HG03354 (cell line): ENCODE measurements around the gene ASB18.

ENCODE experiments used
- ATAC-seq: cut with Tn5 transposase; IDR thresholded peaks from one replicate; pipeline ENCODE4 v1.9.1; 2021; ENCODE audit warnings: mild to moderate bottlenecking; ENCODE audit not compliant: unreplicated experiment, poor library complexity, severe bottlenecking

ASB18 gene

DNA sequence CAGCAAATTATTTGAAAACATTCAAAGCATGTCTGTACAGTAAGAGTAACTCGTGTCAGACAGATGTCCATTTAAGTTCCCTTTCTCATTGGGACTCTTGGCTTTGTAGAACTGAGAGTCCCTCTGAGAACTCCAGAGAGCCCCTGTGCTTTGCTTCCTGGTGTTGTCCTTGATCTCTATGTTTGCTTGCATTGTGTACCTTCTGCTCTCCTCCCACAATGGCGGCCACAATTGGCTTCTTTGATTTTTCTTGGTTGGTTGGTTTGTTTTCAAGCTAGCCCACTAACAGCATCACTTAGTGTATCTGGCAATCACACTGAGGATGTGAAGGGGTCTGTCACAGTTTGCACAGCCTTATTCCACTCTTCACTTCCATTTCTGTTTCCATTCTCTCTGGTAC is 15.1 kb downstream of the ASB18 start:
- no peak for ATAC-seq

DNA sequence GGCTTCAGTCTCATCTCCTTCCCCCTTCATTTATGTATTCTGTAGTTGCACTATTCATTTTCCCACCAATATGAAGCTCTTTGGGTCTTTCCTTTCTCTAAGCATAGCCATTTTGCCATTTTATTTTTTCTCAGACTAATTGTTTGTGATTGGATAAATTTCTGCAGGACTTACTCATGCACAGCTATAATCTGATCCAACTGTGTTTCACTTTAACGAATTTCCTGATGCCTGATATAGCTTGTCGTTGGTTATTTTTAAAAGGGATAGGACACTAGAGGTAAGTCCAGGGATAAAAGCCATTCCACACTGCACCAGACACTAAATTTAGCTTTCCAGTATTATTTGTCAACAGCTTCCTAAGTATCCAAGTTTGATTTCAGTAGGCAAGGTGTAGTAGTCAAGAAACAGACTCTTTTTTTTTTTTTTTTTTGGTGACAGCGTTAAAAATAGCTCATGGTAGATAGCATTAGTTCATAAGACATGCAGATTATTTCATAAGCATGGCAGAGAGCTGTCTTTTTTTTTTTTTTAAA is 17.4 kb downstream of the ASB18 start:
- no peak for ATAC-seq

DNA sequence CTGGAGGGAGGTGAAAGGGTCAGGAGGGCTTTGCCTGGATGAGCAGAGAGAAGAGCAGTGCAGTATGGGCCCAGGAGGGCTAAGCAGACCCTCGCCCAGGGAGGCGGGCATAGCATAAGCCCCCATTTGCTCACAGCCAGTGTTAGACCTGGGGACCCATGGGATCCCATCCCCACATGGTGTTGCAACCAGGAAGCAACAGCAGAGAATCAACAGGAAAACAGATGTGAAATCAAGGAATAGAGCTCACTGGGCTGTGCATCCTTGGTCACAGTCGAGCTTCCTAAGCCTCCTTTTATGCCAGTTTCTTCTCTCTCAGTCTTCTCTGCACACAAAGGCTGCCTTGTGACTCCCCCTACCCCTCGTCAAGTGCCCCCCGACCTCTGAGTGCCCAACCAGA is 19.9 kb downstream of the ASB18 start:
- no peak for ATAC-seq

- no peak for ATAC-seq
Measured at GRCh38 chr2:236242057-236242495, 22.1 kb downstream of the ASB18 start.

DNA sequence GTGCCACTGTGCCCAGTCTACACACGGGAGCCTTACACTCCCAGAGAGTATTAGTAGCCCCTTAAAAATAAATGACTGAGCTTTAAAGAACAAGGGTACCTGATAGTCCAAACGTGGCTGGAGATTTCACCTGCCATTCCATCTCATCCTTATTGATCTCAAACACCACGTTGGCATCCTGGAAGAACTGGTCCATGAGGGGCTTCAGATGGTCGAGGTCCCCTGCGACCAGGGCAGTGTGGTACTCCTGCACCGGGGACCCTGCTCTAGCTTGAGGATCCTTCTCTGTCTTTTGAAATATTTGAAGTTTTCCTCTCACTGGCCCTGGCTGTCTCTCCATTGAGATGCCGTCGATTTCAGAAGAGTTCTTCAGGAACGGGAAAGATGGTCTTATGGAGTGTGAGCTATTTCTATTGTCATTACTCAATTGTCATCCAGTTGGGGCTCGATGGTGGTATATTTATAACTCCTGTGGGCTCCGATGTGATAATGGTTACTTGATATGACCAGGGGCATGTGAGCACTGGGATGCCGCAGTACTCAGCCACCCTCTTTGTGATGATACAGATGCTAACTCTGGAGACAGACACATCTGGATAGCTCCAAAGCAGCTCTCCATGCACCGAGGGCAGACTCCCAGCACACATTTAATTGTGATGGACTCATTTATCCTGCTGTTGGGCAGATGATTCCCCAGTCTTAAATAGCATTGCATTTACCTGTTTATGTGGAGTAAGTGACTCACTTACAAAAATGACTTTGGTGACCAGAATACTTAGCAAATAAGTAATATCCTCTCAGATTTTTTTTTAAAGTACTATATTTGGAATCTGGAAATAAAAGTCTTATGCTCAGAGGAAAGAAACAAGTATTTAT is 22.8 kb downstream of the ASB18 start:
- ATAC-seq, result no peak

GRCh38 chr2:236240228-236240990 is 23.8 kb downstream of the ASB18 start:
- ATAC-seq, result no peak

DNA sequence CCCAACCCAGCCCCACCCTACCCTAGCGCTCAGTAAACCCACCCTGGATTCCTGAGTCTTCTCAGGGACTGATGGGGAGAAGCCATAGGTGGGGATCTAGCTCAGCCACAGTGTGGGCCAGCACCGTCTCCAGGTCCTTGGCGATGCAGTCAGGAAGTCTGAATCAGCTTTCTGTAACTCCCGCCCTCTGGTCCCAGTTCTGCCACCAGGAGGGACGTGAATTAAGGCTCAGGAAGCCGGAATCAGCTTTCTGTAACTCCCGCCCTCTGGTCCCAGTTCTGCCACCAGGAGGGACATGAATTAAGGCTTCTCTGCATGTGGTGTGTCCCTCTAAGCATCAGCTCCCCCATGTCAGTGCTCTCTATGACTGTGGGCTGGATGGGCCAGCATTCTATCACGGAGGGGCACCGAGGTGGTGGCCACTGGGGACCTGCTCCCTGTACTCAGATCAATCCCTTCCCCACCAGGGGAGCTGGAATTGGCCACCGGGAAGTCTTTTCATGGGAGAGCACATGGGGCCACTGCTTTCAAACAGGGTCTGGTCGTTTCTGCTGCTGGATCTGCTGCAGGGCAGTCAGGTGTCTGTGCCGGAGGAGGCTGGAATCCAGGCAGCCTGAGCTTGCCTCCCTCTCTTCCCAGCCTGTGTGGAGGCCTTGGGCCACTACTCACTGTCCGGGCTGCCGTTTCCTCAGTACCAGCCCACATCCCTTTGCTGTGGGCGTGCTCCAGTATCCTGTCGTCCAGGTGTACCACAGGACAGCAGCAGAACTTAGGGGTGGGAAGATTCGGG is 24.7 kb downstream of the ASB18 start:
- no peak for ATAC-seq

DNA sequence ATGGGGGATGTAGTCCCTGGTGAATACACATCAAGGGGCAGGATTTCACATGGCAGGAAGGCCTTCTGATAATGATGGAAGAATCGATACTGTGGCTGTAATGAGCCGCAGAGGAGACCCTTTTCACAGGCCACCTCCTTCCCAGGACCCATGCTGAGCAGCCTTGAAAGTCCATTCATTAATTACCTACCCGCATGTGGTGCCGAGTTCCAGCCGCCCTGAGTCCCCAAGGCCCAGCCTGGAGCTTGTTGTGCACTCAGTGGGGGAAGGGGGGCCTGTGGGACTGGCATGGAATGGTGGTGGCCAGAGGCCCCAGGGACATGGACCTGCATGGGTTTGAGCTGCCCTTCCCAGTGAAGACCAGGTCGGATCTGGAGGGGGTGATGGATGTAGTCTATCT is 25.5 kb downstream of the ASB18 start:
- no peak for ATAC-seq

- ATAC-seq, result no peak
Measured at GRCh38 chr2:236237468-236238190, 26.6 kb downstream of the ASB18 start.

DNA sequence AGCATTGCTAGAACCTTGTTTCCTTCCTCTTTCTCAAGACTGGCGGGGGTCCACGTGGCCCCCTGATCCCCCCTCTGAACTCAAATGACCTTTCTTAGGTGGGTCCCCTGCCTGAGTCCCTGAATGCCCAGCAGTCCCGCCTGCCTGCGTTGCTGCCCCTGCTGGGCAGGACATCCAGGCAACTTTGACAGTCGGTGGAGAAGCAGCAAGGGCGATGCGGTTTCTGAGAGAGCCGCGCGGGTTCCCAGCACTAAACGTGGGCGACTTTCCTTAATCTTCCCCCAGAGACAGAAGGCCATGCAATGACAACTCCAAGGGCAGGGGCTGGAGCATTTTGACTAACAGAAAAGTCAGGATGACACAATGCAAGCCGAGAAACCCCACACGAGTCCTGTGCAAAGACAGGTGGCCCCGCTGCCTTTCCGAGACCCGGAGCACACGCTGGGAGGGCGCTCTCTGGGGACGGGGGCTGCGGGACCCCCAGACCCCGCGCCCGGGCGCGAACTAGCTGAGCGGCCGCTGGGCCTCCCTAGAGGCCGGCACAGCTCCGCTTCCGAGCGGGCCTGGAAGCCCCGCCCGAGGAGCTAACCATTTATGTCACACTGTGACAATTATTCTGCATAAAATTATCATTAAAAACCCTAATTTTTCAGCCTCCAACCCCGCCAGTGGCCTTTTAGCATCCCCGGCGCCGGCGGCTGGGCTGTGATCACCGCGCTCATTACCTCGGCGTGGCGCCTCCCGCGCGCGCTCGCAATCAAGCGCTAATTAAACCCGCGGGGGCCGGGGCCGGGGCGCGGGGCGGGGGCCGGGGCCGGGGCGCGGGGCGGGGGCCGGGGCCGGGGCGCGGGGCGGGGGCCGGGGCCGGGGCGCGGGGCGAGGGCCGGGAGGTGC is 27.4 kb downstream of the ASB18 start:
- ATAC-seq, result no peak

GRCh38 chr2:236229186-236229585 is 35.0 kb downstream of the ASB18 start:
- ATAC-seq, result no peak

DNA sequence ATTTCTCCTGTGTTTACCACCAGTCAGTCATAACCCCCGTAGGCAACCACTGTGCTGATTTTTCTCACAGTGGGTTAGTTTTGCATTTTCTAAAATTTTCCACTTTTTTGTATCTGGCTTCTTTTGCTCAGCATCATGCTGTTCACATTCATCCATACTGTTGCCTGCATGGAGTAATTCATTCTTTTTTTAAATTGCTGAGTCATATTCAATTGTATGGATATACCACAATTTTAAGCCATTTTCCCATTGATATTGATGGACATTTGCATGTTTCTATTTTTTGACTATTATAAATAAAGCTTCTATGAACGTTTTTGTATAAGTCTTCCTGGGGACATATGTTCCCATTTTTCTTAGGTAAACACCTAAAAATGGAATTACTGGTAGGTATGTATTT is 40.5 kb downstream of the ASB18 start:
- no peak for ATAC-seq

GRCh38 chr2:236221798-236222197 is 42.4 kb downstream of the ASB18 start:
- no peak for ATAC-seq

DNA sequence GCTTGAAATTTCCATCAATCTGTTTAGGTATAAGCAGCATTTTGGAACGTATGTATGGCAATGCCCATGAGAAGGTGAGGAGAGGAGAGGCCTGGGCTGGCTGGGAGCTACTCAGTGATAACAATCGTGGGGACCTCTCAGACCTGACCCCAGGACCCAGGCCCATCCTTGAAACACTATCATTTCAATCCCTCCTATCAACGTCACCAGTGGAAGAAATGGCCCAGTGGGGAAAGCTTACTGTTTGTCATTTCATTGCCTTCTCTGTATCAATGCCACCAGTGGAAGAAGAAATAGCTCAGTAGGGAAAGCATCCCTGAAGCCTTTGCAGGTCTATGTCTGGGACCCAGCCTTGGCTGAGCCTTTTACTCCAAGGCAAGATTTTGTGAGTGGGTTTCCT is 44.8 kb downstream of the ASB18 start:
- ATAC-seq, result no peak

GRCh38 chr2:236217926-236218325 is 46.3 kb downstream of the ASB18 start:
- ATAC-seq, result no peak

DNA sequence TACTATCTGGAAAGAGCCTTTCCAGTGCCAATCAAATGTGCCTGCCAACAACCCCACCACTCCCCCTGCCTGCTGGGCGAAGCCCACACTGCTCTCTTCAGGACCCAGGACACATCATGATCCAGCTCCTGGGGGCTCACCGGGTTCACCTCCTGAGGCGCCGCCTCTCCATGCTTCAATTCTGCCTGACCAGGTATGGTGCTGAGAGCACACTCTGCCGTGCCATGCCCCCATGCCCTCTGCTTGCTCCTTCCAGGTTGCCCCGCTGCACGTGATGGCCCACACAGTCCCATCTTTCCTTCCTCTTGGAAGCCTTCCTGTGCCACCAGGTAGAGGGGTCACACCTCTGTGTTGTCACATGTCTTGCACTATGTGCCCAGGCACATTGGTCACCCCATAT is 47.5 kb downstream of the ASB18 start:
- ATAC-seq, result no peak

DNA sequence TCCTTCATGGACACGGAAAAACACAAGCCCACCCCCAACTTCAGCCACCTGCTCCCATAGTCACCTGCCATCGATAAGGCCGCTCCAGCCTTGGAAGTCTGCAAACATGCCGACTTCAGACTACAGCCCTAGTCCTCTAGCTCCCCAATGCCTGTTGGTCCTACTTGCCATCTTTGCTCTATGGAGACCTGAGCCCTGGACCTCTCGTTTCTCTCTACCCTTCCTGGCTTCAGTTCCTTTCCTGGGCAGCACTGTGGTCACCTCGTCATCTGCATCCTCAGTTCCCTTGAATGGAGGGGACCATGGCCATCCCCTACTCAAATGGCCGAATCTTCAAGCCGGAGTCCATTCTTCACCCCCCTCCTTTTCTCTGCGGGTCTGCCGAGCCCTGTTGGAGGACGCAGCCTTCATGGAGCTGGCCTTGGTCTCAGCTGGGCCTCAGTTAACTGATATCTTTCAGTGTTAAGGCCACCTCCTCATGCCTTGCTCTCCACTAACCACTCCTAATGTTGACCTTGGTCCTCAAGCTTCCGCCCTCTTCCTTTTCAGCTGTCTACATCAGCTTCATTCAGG is 48.4 kb downstream of the ASB18 start:
- ATAC-seq, result no peak

GRCh38 chr2:236215196-236215595 is 49.0 kb downstream of the ASB18 start:
- no peak for ATAC-seq
